ENCODE results near the gene WASF3. TPM values are rescaled to one million over a fixed set of nuclear protein-coding genes. Genes with fewer than 3 reads are reported as not detected.

Gene WASF3
- total RNA-seq, 1 donor from 2014 or later, result 25.8 TPM

DNA sequence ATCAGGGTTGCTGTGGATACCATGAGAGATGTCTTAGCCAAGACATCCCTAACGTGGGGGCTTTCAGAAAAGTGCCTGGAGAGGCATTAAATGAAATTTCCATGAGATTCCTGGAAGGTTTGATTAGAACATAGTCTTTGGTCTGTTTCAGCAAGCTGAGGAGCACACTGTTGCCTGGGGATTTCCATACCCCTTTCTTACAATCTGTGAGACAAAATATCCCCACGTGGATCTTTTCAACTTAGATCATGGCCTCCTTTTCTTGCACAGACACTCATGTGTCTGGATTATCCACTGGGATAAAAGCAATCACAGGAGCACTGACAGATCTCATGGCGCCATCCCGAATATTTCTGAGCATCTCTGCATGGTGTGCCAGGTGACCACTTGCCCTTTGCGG is 161.4 kb downstream of the WASF3 start:
- Mint-ChIP-seq H3K4me3 (ENCODE audit: unreplicated experiment) (no peak overlapping the region), H3K27ac (ENCODE audit: unreplicated experiment) (no peak overlapping the region), H3K9me3 (ENCODE audit: unreplicated experiment) (no peaks in the 10 kb centered on the region), H3K4me1 (ENCODE audit: low read depth, unreplicated experiment) (no peaks in the 10 kb centered on the region), H3K27me3 (ENCODE audit: low read depth, unreplicated experiment) (peaks cover 6% of the 10 kb centered on the region), H3K36me3 (ENCODE audit: low read depth, unreplicated experiment) (no peaks in the 10 kb centered on the region)
- no peak for DNase-seq (ENCODE audit: low read depth)
- no peak for FAIRE-seq
- Histone ChIP-seq H3K4me1 (ENCODE audit: insufficient read depth, low read length) (no peaks in the 10 kb centered on the region), H3K4me3 (ENCODE audit: insufficient read depth, low read depth, low read length) (no peak overlapping the region), H3K9ac (ENCODE audit: low read length) (no peak overlapping the region), H3K36me3 (ENCODE audit: insufficient read depth, low read length) (no peaks in the 10 kb centered on the region), H2AFZ (ENCODE audit: low read depth, low read length) (no peak overlapping the region), H3K79me2 (ENCODE audit: insufficient read depth, low read length) (no peaks in the 10 kb centered on the region), H3K27me3 (ENCODE audit: insufficient read depth, low read length) (no peaks in the 10 kb centered on the region), H4K20me1 (ENCODE audit: insufficient read depth, low read length) (no peaks in the 10 kb centered on the region), H3K27ac (ENCODE audit: low read depth, low read length) (no peak overlapping the region), H3K4me2 (ENCODE audit: low read length) (no peak overlapping the region), H3K9me3 (ENCODE audit: insufficient read depth, low read depth, low read length) (peaks cover 3% of the 10 kb centered on the region)
- no peak for TF ChIP-seq EZH2 (IDR thresholded peaks at IDR 0.05; ENCODE audit: insufficient read depth, low read length)
- TF ChIP-seq CTCF (IDR thresholded peaks at IDR 0.05; ENCODE audit: insufficient read depth, low read depth, low read length), result no peak

GRCh38 chr13:26719356-26719945 is 162.0 kb downstream of the WASF3 start:
- Histone ChIP-seq H3K27me3 (ENCODE audit: insufficient read depth, low read length) (no peaks in the 10 kb centered on the region), H3K4me1 (ENCODE audit: insufficient read depth, low read length) (no peaks in the 10 kb centered on the region), H3K4me3 (ENCODE audit: insufficient read depth, low read depth, low read length) (no peak overlapping the region), H3K36me3 (ENCODE audit: insufficient read depth, low read length) (no peaks in the 10 kb centered on the region), H3K9me3 (ENCODE audit: insufficient read depth, low read depth, low read length) (peaks cover 3% of the 10 kb centered on the region), H3K9ac (ENCODE audit: low read length) (no peak overlapping the region), H2AFZ (ENCODE audit: low read depth, low read length) (no peak overlapping the region), H3K79me2 (ENCODE audit: insufficient read depth, low read length) (no peaks in the 10 kb centered on the region), H4K20me1 (ENCODE audit: insufficient read depth, low read length) (no peaks in the 10 kb centered on the region), H3K4me2 (ENCODE audit: low read length) (no peak overlapping the region), H3K27ac (ENCODE audit: low read depth, low read length) (no peak overlapping the region)
- DNase-seq (ENCODE audit: low read depth) (no peak), FAIRE-seq (no peak)
- peaks cover 6% of the 10 kb centered on the region for H3K27me3 Mint-ChIP-seq (ENCODE audit: low read depth, unreplicated experiment)
- H3K4me1 Mint-ChIP-seq (ENCODE audit: low read depth, unreplicated experiment), result no peaks in the 10 kb centered on the region
- TF ChIP-seq CTCF (IDR thresholded peaks at IDR 0.05; ENCODE audit: insufficient read depth, low read depth, low read length) (peak; percentile 8), EZH2 (IDR thresholded peaks at IDR 0.05; ENCODE audit: insufficient read depth, low read length) (no peak)
- H3K4me3 Mint-ChIP-seq (ENCODE audit: unreplicated experiment), result no peak overlapping the region
- H3K27ac Mint-ChIP-seq (ENCODE audit: unreplicated experiment), result no peak overlapping the region
- no peaks in the 10 kb centered on the region for H3K9me3 Mint-ChIP-seq (ENCODE audit: unreplicated experiment)
- H3K36me3 Mint-ChIP-seq (ENCODE audit: low read depth, unreplicated experiment), result no peaks in the 10 kb centered on the region
